ENCODE results near the gene ZNF697.
A peak's percentile ranks its signal among the peaks of the same experiment; 100 is the strongest.

ZNF697 gene

DNA sequence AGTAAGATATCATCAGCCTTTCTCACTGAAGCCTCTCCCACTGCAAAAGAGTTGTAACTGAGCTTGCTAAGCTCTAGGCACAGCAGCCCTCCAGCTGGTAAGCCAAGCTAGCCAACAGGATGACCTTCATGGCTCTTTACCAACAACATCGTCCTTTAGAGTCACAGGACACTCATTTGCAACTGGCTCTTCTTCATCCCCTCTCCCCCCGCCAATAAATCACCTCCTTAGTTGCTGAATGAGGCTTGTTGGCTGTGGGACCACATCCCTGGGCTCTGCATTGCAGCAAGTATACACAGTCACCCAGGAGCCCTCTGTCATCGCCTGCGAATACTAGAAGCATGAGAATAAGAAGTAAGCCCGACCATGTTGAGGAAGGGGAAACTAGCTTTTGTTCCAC, 16.0 kb upstream of the ZNF697 start:
- DNase-seq (ENCODE audit: low read depth in 2 of 2): no peak

- no peak for DNase-seq (ENCODE audit: low read depth in 2 of 2)
Measured at GRCh38 chr1:119662034-119662437, 14.0 kb upstream of the ZNF697 start.

DNA sequence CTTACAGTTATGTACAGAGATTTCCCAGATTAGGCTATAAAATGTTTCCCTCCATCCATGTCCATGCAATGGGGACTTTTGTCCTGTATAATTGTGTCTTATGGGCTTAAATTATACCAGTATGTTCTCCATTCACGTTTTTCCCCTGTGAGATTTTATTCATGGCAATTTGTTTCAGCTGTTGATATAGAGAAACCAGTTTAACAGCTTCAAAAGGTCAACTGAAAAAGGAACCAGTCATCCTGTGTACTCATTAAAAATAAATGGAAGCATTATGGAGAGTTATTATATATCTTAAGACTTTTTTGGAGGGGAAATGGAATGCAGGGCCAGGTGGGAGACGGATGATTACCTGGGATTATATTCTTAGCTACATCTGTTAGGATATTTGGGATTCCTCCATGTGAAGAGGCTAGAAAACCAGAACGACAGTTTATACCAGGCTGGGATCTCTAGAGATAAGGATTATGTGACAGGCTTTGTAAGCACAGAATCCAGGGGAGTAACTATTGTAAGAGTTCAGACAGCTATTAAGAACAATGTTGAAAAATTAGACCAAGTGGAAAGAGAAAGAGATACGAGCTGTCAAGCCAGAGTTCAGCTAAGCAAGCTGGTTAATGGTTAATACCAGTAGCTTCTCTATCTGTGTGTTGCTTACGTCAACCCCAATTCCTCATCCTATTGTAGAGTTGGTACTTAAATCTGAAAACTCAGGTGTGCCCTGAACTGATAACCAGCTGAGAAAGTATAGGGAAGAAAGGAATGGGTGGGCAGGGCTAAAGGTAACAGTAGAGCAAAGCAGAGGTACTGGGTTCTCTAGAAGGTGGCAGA, 12.4 kb upstream of the ZNF697 start:
- no peak for DNase-seq (ENCODE audit: low read depth in 2 of 2)

DNA sequence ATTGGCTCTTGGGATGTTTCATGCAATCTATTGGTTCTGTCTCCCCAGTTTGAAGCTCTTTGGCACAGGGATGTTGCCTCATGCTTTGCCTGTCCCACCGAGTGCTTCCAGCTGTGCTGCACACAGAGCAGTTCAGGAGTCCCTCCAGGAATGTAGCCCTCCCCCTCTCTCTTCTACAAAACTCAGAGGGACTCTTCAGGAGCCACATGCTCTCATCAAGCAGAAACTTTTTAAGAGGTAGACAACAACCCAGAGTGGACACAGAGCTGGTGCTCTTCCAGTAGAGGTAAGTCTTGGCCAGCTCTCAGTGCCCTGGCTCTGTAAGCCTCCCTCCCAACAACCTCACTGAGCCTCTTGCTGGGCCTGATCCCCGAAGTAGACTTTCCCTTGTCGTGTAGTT, 11.6 kb upstream of the ZNF697 start:
- DNase-seq (ENCODE audit: low read depth in 2 of 2): no peak

- DNase-seq (ENCODE audit: low read depth in 2 of 2): no peak
Measured at GRCh38 chr1:119656410-119656955, 8.4 kb upstream of the ZNF697 start.

DNA sequence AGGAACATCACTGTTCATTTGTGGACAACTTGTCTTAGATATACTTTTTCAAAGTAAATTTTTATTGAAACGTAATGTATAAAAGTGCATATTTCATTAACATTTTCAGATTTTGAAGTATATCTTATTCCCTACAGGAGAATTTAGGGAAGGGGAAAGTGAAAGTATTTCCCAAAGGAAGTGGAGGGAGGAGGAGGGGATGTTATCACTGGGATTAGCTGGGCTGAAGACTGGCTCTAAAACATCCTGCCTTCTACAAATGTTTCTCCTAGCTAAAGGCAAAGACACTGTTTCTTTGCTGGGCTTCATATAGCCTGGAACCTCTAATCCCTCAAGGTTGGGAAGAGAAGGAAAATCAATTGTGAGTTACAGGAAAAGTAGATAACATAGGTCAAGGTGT, 7.1 kb upstream of the ZNF697 start:
- no peak for DNase-seq (ENCODE audit: low read depth in 2 of 2)

- peak; percentile 88 to 90 for DNase-seq (ENCODE audit: low read depth in 2 of 2)
Measured at GRCh38 chr1:119653839-119654170, 5.7 kb upstream of the ZNF697 start.

DNA sequence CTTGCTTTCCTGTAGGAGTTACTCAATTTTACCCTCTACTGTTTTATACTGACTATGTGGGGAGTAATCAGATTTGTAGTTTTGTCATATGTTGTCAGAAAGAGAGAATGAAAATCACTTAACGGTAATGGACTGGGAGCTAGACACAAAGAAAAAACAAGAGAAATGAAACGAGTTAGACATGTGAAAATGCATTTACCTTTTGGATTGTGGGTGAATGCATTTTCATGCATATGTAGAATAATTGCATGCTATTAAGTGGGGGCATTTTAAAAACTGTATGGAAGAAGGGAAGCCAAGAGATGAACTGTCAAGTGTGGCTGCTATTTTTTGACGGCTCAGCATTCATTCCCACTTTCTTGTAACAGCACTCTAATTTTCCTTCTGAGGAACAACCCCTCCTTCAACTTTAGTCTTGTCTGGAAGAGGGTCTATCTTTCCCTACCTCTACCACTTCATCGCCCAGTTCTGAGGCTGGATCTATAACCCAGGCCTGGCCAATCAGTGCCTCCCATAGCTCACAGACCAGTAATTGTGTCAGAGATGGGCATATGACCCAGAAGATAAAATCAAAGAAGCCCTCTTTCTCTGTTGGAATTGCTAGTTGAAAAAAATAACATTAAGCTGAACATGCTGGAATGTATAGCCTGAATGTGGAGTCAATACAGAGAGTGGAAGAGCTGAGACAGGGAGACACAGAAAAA, 5.2 kb upstream of the ZNF697 start:
- no peak for DNase-seq (ENCODE audit: low read depth in 2 of 2)

DNA sequence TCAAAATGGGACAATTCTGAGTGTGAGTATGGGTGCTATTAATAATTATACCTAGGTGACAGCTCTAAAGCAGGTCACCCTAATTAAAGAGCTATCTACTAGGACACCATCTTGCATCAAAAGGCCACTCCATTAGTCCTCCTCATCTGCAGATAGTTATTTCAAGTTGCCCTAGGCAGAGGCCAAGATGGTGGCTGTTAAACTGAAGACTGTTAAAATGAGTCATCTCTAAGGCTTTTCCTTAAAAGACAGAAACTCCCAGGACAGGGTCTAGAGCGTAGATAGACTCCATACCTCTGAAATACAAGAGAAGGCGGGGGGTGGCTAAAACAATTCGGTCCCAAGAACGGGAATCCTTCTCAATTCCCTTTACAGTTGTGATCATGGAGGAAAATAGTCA, 4.5 kb upstream of the ZNF697 start:
- no peak for DNase-seq (ENCODE audit: low read depth in 2 of 2)

DNA sequence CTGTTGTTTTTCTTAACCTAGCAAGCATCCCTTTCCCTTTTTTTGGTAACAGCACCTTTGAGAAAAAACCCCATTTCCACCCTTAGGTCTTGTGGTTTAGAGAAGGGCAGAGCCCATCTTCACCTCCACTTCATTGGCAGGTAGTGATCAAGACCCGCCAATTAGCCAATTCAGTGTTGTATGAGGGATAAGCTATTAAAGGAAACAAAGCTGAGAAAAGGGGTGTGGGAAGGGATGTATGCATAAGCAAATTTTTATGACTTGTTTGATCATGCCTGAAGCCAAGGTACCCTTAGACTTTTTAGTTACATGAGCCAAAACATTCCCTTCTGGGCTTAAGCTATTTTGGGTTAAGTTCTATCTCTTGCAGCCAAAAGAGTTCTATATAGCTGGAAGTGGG, 3.6 kb upstream of the ZNF697 start:
- no peak for DNase-seq (ENCODE audit: low read depth in 2 of 2)

DNA sequence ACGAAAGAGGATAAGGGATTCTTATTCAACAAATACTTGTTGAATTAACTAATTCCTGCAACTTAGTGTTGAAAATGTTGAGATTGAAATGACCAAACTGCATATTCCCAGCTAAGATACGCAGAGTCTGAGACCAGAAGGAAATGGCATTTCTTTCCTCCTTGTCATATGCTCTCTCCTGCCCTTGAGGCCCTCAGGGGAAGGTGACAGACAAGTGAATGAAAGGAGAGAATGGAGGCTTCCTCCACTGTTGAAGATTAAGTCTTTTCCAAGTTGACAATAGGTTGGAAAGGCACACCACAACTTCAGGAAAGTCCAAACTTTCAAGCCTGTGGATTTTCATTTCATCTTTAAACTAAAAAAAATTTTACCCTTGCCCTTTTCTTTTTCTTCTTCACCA, 3.1 kb upstream of the ZNF697 start:
- no peak for DNase-seq (ENCODE audit: low read depth in 2 of 2)

DNA sequence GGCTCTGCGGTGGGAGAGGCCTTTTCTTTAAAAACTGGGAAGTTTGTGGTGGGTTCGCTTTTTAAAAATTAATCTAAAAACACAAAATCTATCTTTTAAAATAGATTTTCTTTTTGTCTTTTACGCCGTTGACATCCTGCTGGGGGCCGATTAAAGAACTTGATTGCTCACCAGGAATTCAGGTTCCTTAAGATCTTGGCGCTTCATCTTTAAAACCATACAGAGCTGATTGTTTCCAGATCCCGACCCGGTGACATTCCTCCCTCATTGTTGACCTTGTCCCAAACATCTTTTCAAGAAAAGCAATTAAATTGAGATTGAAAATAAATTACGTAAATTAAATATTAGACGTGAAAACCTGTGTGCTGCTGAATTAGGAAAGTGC, 546 bp upstream of the ZNF697 start:
- DNase-seq (ENCODE audit: low read depth in 2 of 2): no peak

DNA sequence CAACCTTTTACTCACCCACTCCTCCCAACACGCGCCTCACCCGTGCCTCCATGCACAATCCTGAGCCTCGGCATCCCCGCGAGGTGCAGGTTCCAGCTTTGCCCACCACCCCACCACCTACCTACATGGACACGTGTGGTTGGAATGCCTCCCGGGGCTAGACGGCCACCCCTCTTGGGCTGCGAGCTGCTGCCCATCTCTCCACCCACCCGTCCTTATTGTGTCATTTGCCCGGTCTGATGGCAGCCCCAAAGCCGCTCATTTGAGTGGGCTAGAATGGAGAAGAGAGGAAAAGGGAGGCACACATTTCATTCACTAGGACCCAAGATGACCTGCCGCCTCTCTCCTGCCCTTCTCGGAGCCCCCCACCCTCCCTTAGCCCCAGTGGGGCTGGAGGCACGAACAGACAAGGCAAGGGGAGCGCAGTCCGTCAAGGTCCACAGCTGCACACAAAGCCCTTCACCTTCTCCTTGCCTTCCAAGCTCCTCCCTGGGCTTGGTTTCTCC, 785 bp downstream of the ZNF697 start:
- DNase-seq (ENCODE audit: low read depth in 2 of 2): no peak

- peak in 1 of 2 experiments; percentile 36 for DNase-seq (ENCODE audit: low read depth in 2 of 2)
Measured at GRCh38 chr1:119646521-119647227, 1.4 kb downstream of the ZNF697 start.

- DNase-seq (ENCODE audit: low read depth in 2 of 2): no peak
Measured at GRCh38 chr1:119639109-119639508, 9.0 kb downstream of the ZNF697 start.

- DNase-seq (ENCODE audit: low read depth in 2 of 2): no peak
Measured at GRCh38 chr1:119637710-119638109, 10.4 kb downstream of the ZNF697 start.

- no peak for DNase-seq (ENCODE audit: low read depth in 2 of 2)
Measured at GRCh38 chr1:119636491-119637089, 11.5 kb downstream of the ZNF697 start.

DNA sequence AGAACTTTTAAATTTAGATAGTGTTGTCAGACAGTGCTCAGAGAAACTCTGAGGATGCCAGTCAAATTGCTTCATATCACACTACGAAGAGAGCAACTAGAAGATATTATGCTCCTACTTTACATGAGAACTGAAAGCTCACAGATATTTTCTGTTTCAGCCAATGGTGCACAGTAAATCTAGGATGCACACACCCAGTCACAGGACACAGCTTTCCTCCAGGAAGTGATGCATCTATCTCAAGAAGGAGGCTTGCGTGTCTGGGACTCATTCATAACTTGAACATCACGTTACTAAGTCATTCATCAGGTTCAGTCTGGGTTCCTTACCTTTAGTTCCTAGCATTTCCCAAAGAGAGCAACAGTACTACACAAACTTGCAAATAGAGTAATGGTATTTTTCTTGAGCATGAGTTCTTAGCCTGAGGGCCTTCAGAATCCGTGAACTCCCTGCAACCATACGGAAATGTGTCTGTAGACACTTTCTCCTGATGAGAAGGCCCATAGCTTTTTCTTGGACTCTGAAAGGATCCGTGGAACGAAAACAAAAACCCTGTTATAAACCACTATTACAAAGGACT, 12.2 kb downstream of the ZNF697 start:
- no peak for DNase-seq (ENCODE audit: low read depth in 2 of 2)

DNA sequence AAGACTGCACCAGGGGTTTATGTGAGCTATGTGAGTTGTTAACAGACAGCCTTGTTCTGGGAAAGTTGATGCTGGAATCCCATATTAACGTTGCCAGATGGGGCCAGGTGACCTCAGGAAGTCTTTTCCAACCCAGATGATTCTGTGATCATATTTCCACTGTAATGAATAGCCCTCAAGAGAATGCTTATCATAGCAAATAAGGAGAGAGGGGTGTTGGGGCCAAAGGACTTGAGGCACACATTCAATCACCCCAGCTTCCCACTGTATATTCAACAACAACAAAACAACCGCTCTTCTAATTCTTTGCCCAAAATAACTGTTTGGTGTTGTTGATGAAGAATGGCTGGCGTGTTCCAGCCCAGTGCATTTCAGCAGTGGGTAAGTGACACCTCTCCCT, 14.1 kb downstream of the ZNF697 start:
- no peak for DNase-seq (ENCODE audit: low read depth in 2 of 2)

DNA sequence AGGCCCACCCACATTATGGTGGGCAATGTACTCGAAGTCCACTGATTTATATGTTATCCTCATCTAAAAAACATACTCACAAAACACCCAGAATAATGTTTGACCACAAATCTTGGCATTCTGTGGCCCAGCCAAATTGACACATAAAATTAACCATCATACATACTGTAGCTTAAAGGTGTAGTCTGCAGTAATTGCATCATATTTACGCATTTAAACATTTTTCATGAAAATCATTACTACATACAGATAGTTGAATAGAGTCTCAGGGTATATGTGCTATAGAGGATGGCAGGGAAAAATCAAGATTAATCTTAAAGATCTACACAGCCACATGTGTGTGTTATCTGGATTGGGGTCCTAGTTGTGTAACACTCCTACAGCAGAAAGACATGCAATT, 14.5 kb downstream of the ZNF697 start:
- no peak for DNase-seq (ENCODE audit: low read depth in 2 of 2)

DNA sequence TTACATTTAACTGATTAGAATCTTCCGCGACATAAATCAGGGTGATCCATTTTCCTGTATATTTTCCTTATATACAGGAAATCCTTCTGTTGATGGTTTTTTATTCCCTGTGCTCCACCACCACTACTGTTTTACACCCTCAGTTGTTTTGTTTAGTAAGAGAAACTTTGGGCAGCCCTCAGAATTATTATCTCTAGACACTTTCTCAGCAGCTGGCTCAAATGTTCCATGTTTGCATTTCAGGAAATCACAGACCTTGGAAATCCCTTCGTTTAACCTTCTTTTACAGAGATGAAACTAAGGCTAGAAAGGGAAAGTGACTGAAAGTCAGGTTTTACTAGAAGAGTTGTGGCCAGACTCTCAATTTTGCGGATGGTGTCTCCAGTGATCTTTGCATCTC, 15.2 kb downstream of the ZNF697 start:
- DNase-seq (ENCODE audit: low read depth in 2 of 2): no peak

DNA sequence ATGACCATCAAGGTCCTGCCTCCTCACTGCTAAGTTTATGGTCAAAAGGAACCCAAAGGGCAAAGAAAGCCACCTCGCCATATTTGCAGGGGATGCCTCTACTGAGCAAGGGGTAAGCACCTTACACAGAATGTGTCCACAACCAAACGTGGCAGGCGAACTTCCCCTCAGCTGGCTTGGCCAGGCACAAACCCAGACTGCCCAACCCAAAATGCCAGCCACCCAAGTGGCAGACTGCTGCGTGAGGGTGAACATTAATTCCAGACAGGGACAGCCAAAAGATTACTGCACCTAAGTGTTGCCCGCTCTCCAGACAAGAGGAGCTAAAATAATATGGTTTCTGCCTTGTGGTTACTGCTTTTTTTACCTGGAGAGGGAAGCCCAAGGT, 16.0 kb downstream of the ZNF697 start:
- DNase-seq (ENCODE audit: low read depth in 2 of 2): no peak
